Measurements from ENCODE around the gene MALSU1.
A peak's percentile ranks its signal among the peaks of the same experiment; 100 is the strongest.
"Not testable (repeated sequence)": the region's sequence is repeated elsewhere in the genome, so short reads cannot be mapped to it uniquely, and the experiment has no call there.

The MALSU1 gene

DNA sequence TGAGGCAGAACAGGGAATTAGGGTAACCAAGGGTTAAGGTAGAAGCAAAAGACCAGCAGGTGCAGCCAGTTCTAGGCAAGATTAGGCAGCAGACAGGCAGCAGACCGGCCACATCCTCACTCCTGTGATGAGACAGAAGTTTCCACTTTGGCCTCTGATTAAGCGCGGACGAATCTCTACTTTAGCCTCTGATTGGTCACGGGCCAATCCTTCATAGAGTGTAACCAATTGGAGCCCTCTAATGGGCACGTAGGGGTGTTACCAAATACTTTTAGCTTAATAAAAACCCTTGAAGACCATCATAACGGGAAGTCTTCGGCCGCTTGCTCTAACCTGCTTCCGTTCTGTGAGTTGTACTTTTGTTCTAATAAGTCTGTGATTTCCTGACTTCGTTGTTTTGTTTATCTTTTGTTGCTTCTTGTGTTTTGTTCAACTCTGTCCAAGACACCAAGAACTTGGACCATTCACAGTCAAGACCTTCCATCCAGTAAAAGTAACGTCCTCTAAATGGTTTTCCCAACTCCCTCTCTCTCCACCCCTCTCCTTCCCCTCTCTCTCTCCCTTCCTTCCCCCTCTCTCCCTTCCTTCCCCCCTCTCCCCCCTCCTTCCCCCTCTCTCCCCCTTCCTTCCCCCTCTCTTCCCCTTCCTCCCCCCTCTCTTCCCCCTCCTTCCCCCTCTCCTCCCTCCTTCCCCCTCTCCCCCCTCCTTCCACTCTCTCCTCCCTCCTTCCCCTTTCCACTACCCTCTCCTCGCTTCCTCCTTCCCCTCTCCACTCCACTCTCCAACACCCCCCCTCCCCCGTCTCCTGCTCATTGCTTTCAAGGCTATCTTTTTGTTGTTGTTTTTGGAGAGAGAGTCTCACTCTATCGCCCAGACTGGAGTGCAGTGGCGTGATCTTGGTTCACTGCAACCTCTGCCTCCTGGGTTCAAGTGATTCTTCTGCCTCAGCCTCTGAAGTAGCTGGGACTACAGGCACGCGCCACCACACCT lies 13.2 kb upstream of the MALSU1 start:
- no peak for DNase-seq (ENCODE audit: low spot score)

DNA sequence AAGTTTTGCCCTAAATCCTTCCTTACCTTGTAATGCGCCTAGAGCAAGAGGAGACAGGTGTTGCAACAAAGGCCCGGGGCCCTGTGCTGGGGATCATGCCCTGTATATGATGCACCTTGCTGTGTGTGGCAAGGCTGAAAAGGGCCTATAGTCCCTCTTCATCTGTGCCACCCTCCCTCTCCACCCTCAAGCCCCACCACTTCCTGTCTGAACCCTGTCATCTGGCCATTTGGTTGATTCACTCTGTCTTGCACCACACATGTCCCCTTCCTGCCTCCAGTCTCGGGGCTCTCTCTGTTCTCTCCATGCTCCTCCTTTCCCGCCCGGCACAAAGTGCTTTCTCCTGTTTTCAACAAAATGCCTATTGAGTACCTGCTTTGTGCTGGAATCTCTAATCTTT lies 11.5 kb upstream of the MALSU1 start:
- DNase-seq (ENCODE audit: low spot score), result no peak

DNA sequence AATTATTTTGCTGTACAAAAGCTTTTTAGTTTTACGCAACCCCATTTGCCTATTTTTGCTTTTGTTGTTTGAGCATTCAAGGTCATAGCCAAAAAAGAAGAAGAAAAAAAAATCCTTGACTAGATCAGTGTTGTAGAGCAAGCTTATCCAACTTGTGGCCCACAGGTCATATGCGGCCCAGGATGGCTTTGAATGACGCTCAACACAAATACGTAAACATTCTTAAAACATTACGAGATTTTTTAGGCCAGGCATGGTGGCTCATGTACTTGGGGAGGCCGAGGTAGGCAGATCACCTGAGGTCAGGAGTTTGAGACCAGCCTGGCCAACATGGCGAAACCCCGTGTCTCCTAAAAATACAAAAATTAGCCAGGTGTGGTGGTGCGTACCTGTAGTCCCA lies 8.1 kb upstream of the MALSU1 start:
- no peak for DNase-seq (ENCODE audit: low spot score)

DNA sequence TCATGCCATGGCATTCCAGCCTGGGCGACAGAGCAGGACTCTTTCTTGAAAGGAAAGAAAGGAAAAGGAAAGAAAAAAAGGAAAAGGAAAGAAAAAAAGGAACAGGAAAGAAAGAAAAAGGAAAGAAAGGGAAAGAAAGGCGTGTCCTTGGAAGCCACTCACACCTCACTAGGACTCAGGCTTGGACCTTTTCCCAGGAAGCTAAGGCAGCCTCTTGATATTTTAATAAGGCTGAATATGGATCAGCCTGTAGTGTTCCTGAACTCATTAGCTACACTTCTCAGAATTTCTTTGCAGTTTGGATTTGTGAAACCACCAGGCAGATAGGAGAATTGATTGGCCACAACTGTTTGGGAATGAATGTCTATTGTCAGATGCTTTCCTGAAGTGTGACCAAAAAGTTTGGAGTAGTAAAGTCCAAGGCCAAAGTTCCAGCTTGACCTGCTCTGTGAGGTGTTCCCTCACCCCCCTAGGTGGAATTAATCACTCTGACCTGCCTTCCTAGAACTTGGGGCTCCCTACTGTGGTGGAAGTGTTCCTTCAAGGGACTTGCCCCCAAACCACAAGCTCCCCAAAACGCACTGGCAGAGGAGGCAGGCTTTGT lies 7.1 kb upstream of the MALSU1 start:
- no peak for DNase-seq (ENCODE audit: low spot score)

DNA sequence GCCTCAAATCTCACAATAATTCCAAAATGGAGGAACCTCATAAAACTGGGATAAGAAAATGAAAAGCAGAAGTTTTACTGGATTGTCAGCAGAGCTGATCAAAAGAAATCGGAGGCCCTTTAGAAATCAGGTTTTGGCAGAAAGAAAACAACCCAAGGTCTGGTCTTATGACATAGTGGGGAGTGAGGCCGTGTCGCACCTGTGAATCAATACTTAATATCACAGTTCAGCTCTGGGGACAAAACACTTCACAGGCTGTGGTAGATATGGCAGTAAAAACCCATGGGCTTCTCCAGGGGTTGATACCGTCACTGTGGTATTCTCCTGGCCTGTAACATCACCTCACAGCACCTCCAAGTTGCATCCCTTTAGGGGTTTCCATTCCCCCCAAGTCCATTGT lies 6.5 kb upstream of the MALSU1 start:
- no peak for DNase-seq (ENCODE audit: low spot score)

DNA sequence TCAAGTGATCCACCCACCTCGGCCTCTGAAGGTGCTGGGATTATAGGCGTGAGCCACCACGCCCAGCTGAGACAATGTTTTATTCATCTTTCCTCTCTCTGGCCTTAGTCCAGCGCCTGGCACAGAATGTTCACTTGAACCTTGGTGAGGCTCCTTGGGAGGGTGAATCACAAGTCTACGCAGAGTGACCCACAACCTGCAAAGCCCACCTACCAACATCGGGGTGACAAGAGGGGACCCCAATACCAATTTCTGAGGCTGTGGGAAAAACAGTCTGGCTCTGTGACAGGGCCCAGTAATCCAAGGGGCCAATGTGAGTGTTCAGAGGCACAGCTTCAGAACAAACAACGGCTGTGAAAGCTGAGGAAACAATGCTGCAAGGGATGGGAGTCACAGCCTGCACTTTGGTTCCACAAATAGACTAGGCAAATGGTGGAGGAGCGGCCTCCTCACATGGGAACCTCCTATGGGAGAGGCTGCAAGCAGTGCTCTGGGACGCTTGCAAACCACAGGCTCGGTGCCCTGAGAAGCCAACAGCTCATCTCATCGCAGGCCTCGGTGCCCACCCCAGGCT lies 5.6 kb upstream of the MALSU1 start:
- DNase-seq (ENCODE audit: low spot score), result no peak

DNA sequence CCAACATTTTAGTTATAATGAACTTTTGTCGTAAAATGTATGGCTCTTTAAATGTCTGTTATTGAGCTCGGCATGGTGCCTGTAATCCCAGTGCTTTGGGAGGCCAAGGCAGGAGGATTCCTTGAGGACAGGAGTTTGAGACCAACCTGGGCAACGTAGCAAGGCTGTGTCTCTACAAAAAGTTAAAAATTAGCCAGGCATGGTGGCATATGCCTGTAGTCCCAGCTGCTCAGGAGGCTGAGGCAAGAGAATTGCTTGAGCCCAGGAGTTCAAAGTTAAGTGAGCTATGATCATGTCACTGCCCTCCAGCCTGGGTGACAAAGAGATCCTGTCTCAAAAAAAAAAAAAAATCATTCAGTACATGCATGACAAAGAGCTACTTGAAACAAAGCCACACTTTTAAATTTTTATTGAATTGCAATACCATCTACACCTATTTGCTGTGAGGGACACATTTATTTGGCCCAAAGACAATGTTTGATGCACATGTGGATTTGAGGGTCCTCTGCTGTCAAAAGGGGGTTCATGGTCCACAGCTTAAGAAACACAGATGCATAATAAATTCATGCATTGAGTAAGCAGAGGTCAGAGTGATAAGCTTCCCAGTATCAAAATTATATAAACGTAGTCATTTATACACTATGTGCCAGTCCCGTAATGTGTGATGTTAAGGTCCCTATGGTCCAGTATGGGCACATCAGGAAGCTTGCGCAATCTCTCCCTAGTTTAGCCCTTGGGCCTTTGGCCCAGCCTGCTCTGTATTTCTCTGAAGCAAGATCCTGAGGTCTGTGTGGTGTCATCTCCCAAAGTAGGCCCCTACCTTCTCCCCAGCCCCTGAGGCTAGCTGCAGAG lies 4.4 kb upstream of the MALSU1 start:
- no peak for DNase-seq (ENCODE audit: low spot score)

DNA sequence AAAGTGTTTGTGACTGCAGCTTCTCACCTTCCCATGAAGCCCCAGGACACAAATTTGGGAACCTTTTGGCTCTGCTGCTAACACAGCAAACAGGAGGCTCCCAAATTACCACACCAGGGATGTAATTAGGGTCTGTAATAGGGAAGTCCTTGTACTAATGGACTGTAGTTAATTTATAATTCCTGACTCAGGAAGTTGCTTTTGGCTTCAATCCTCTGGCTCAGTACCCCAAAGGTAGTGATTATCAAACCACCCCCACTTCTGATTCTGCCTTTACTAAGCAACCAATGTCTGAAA lies 3.8 kb upstream of the MALSU1 start:
- no peak for DNase-seq (ENCODE audit: low spot score)

DNA sequence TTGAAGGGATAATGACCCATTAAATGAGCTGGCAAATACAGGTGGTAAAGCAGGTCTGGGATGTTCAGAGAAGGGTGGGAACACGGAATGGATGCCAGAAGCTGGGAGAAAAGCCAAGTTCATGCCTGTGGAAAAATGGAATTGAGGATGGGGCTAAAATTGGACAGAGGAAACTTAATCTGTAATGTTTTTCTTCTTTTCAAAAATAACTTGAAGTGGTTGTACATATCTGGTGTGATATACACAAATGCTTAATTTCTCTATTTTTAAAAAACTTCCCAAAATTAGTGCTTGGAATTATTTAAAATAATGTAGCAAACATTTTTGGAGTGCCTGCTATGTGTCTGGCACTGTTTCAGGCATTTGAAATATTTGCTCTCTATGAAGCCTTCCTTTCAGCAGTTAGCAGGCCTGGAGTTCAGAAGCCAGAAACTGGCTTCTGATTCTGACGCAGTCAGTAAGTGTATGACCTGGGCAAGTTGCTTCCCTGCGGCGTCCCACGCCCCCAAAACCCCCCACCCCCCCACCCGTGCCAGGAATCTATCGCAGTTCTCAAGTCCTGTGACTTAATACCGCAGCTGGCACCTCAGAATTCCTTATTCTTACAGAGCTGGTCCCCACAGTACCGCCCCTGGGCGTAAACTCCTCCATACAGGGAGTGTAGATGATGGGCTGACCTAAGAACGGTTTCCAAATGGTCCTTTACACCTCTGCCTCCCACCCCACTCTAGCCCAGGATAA lies 828 bp upstream of the MALSU1 start:
- DNase-seq (ENCODE audit: low spot score), result peak; percentile 70

DNA sequence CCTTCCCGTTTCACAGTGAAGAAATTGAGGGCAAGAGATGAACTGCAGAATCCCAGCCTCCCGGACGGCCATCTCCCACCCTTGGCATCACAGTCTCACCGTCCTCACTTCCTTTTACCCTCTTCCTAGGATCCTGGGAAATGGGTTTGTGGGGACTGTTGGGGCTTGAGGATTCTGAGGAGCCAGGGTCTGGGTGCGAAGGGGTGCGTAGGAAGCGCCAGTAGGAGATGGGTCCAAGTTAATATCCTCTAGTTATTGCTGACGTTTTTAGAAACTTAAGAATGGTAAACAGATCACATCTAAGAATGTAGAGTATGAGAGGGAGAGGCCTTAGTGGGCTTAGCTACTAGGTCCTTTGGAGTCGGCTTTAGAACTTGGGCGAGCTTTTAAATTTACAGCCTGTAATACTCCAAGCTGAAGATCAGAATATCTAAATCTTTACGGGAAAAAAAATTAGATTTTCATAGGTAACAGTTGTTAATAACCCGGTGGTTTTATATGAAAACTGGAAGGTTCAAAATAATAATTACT lies 696 bp downstream of the MALSU1 start:
- no peak for DNase-seq (ENCODE audit: low spot score)

DNA sequence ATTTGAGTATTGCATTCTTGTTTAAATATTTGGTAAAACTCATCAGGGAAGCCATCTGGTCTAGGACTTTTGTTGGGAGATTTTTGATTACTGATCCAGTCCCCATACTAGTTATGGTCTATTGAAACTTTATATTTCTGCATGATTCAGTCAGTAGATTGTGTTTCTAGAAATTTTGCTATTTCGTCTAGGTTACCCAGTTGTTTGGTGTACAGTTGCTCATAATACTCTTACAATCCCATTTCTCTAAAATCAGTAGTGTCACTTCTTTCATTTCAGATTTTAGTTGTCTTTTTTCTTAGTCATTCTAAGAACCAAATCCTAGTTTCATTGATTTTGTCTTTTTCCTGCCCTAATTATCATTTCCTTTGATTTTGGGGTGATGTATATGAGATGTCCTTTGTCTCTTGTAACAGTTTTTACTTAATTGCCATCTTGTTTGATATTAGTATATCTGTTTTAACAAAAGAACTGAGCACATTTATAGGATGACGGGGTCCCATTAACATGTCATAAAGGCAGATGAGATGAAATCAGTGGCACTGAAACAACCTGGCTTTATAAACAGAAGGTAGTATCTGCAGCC lies 7.9 kb downstream of the MALSU1 start:
- DNase-seq (ENCODE audit: low spot score), result no peak

DNA sequence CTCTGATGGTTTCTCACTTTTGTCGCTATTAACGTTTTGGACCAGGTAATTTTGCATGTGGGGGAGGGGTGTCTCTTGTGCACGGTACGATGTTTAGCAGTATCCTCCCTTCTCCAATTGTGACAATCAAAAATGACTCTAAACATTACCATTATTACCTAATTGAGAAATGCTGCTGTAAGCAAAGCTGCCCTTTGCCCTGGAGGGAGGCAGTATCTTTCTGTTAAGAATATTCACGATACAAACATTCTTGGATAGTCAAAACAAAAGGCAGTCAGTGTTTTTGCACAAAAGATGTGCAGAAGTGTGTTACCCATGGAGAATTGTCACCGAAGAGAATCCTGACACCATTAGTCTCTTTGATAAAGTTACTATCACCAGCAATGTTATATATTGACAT lies 9.6 kb downstream of the MALSU1 start:
- DNase-seq (ENCODE audit: low spot score), result no peak

DNA sequence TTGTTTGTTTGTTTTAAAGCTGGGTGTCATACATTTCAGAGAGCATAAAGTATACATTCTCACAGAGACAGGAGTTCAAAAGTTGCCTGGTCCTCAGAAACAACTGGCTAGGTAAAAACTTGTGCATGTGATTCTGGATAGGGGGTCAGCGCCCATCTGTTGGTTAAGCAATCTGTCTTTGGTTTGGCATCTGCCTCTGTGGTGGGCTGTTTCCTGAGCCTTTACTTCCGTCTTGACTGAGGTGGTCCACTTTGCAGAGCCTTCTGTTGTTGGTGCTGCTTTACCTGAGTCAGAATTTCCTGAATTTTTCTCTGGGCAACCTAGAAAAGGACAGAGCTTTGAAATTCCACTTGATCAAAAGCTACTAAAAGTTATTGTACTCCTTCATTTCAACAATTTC lies 13.0 kb downstream of the MALSU1 start:
- DNase-seq (ENCODE audit: low spot score), result not testable (repeated sequence)

DNA sequence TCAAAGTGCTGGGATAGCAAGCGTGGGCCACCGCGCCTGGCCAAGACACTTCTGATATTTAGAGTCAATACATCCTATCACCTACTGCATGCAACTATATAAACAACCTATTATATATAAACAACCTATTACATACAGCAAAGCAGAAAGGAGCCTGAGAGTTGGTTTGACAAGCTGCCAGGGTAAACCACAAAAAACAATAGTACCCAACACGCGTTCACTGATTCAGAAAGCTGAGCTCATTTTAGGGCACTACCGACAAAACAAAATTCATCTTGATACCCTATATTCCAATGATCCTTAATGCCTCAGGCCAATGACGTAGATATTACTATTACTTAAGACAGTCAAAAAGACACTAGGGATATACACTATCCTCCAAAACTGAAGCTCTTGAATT lies 16.2 kb downstream of the MALSU1 start:
- DNase-seq (ENCODE audit: low spot score), result no peak

DNA sequence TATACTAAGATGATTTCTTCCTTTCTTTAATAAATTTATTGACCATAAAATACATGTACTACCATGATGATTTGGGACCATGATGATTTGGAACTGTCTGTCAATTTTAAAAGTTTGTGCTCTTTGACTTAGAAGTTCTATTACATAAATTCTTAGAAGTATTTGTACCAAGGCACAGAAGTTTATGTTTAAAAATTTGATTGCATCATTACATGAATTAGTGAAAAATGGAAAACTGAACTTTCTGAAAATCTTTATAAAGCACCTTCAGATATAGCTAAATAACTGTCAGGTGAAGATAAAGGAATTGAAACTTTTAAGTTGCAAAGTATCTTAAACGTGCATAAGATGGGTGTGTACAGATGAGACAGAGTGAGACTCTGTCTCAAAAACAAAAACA lies 32.0 kb downstream of the MALSU1 start:
- DNase-seq (ENCODE audit: low spot score), result no peak

DNA sequence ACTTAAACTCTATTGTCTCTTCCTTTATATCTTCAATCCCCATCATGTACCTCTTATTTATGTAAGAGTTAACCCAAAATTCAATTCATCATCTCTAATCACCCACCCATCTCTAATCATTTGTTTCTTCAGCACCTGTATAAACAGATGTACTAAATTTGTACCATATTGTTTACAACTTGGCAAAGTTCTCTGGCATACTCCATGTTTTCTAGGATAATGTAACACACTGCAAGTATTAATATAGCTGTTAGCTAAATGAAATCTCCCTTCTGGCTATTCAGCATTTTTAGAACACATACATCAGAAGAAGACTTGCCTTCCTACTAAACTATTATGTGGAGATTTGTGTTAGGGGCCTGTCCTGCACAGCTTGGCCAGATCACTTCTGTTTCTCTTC lies 33.1 kb downstream of the MALSU1 start:
- no peak for DNase-seq (ENCODE audit: low spot score)

DNA sequence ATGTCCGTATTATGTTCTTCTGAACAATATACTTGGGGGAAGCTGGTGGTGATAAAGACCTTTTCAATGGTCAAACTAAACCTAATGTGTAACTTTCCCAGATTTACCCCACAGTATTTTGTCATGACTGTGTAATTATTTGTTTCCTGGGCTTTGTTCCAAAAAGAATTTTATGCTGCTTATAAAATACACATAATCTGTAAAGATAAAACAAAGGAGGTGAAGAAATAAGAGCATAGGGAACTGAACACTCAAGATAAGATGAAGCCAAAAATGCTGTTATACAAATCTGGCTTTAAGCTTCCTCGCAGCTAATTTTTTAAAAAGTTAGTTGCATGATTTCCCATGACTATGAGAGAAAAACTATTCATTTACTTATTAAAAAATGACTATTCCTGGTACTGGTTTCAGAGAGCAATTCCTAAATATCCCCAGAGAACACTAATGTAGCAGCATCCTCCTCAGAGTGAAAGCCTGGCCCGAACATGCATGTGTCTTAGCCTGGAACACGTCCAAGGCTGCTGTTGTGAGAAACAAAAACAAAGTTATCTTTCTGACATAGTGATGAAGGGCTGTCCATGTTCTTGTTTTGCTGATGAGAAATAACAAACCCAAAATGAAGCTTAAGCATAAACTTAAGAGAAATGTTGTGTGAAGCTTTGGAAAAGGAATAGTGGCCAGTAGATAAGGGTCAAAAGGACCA lies 33.9 kb downstream of the MALSU1 start:
- DNase-seq (ENCODE audit: low spot score), result no peak

DNA sequence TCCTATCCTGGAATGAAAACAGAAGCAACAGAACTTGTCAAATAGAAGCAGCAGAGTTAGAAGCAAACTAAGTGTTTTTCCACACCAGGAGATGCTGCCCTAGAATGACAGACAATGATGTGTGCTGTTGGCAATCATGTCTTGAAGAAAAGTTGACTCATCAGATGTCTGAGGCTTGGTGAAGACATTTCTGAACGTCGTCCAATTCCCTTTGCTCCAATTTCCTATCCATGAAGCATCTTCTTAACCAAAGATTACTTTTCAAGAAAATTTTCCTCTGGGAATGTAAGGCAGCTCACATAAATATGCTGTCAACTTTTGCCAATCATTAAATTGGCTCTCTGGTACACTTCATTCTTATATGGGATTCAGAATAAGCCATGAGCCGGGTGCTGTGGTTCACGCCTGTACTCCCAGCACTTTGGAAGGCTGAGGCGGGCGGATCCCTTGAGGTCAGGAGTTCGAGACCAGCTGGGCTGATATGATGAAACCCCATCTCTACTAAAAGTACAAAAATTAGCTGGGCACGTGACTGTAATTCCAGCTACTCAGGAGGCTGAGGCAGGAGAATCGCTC lies 34.6 kb downstream of the MALSU1 start:
- no peak for DNase-seq (ENCODE audit: low spot score)

DNA sequence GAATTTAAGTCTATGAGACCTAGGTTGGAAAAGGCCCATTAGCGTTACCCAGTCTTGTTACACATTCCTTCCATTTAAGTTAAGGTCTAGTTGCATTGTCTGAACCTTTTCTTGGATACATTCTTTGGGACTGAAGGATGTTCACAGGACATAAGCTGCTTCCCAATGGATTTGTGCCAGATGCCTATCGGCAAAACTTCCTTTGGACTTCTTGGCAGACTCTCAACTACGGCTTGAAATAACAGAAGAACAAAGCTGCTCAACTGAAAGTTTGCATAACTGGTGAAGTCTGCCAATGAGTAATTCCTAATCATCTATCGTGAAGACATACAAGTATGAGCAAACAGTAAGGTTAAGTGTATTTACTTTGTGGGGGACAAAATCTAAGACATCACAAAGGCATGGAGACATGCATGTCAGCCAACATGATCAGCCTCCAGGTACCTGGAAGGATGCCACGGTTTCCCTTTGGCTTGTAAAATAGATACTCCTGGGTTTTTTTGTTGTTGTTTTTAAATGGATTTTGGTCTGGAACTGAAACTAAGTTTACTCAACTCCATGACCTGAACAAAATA lies 35.4 kb downstream of the MALSU1 start:
- no peak for DNase-seq (ENCODE audit: low spot score)

DNA sequence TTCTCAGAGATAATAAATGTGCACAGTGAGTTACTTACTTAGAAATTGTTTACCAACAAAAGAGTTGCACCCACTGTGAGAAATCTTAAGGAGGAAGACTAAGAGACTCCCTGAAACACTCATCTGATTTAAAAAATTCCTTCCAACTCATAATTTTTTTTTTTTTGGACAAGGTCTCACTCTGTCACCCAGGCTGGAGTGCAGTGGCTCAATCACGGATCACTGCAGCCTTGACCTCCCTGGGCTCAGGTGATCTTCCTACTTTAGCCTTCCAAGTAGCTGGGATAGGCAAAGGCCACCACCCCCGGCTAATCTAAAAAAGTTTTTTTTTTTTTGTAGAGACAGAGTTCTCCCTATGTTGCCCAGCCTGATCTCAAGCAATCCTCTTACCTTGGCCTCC lies 36.0 kb downstream of the MALSU1 start:
- no peak for DNase-seq (ENCODE audit: low spot score)
